ENCODE measurements around the gene TMPRSS6.

- no peak for TF ChIP-seq CTCF (IDR thresholded peaks at IDR 0.05)
- TF ChIP-seq POLR2AphosphoS5 (IDR thresholded peaks at IDR 0.05) = no peak
These were observed 37.1 kb upstream of the TMPRSS6 start for GRCh38 chr22:37146507-37147180.
